Hematopoietic multipotent progenitor cell treated with erythropoietin and hydrocortisone succinate and interleukin-3 and kit ligand, for 17 days (in vitro differentiated cells): ENCODE results near the gene CDHR1.
"Not testable (repeated sequence)": the region's sequence is repeated elsewhere in the genome, so short reads cannot be mapped to it uniquely, and the experiment has no call there.

ENCODE experiments used
- DNase-seq: peaks from one replicate; pipeline ENCODE4 v3.0.0-alpha.2; 2015; ENCODE audit warnings: low spot score

Gene CDHR1

DNA sequence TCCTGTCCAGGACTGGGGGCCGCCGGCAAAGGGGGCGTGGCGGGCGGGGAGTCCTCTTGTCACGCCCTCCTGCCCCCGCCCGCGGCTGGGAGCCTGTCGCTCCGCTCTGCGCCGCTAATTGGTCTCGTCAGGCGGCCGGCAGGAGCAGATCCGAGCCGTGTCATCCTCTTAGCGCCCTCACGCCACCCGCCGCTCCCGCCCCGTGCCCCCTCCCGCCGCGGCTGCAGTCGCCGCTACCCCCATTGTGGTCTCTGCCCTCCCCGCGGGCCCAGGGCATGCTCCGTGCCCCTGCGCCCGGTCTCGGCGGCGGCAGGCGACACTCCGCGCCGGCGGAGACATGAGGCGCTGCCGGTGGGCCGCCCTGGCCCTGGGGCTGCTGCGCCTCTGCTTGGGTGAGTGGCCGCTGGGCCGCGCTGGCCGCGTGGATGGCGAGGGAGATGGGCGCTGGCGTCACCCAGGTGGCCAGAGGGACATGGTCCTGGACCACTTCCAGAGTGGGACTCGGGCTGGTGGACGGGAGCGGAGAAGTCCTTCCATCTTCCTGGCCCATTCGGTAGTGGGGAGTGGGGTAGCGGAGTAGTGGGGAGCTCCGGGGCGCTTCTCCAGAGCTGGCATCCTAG is at the start of gene CDHR1:
CDHR1 (plus strand) TSS at position 114 of the 620 bp plus-strand sequence; CDS start at position 338, 224 bp downstream.
- no peak for DNase-seq

GRCh38 chr10:84147347-84147746 is 47.0 kb upstream of the CDHR1 start:
- DNase-seq: no peak

- DNase-seq: peak; percentile 63
Measured at GRCh38 chr10:84148006-84148597, 46.2 kb upstream of the CDHR1 start.

DNA sequence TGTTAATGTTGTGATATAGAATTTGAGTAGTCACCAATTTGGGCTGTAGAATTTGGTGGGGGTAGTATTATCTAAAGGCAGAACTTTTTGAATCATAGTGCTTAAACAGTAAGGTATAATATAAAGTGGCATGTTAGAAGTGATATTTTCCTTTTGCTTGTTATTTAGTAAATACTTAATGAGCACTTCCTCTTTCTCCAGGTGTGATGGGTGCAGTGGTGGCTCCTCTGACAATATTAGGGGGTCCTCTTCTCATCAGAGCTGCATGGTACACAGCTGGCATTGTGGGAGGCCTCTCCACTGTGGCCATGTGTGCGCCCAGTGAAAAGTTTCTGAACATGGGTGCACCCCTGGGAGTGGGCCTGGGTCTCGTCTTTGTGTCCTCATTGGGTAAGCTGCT is 44.5 kb upstream of the CDHR1 start:
- no peak for DNase-seq

GRCh38 chr10:84152769-84153168 is 41.6 kb upstream of the CDHR1 start:
- DNase-seq: no peak

DNA sequence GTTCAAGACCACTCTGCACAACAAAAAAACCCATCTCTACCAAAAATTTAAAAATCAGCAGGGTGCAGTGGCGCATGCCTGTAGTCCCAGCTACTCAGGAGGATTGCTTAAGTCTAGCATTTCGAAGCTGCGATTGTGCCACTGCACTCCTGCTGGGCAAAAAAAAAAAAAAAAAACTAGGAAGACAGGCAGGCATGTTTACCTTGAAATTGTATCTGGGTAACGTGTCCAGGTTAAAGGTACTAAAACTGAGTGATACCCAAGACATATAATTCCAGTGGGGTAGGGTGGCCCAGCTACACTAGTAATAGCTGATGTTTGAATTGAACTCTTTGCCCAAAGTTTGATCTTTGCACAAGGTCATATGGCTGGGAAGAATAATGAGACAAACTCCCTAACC is 38.8 kb upstream of the CDHR1 start:
- DNase-seq: no peak

GRCh38 chr10:84156009-84156408 is 38.3 kb upstream of the CDHR1 start:
- DNase-seq: no peak

GRCh38 chr10:84156768-84157167 is 37.6 kb upstream of the CDHR1 start:
- DNase-seq: no peak

GRCh38 chr10:84158061-84158460 is 36.3 kb upstream of the CDHR1 start:
- DNase-seq: no peak

DNA sequence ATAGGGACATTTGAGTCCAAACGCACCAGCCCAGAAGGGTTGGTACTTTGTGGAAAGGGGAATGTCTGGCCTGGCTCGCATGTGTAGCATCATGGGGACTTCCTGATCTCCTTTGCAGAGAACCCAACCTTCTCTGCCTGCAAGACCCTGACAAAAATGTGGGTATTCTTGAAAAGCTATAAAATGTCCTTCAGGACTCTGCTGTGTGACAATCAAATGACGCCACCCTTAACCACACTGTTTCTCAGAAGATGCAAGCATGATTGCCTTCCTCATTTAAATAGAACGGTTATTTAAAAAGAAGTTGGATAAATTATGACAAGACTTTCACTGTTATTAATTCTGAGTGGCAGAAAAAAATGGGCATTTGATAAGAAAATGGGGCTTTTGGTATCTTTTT is 35.8 kb upstream of the CDHR1 start:
- no peak for DNase-seq

DNA sequence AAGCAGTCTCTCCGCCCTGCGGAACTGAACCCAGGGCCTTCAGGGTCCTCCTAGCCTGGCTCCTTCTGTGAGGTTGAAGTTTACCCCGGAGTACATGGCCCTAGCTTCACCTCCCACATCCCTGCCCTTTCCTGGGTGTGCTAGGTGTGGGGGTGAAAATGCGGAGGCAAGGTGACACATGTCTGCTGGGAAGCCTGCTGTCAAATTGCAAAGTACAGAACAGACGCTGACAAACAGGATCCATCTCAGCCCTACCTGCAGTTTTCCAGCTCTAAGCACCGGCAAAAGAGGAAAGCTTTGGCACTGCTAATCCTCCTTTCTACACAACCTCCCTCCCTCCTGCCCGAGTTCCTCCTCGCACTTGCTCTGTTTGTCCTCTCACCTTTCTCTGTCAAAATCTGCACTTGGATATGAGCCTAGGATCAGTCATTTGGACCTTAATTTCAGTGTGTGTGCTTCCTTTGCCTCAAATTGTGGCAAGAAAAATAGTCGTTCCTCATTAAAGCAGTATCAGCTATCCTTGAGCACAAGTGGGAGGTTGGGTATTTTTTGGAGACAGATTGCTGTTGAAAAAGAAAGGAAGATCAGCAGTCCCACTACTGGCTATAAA is 35.2 kb upstream of the CDHR1 start:
- no peak for DNase-seq

DNA sequence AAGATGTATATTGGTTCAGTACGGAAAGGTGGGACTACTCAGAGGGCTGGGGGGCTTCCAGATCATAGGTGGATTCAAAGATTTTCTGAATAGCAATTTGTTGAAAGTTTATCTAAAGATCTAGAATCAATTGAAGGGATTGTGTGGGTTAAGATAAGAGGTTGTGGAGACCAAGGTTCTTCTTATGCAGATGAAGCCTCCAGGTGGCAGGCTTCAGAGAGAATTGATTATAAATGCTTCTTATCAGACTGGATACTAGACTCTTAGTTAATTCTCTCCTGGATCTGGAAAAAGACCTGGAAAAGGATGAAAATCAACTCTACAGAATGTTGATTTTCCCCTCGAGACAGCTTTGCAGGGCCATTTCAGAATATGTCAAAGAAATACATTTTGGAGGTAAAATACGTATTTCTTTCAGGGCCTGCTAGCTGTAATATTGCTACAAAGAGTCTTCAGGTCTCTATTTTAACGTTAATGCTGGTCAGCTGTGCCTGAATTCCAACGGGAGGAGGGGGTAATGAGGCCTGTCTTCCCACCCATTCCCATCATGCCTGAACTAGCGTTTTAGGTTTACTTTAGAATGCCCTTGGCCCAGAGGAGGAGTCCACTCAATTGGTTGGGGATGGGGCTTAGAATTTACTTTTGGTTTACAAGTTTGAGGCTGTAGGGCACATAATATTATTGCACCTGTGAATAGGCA is 33.5 kb upstream of the CDHR1 start:
- DNase-seq: no peak

- no peak for DNase-seq
Measured at GRCh38 chr10:84163996-84164395, 30.3 kb upstream of the CDHR1 start.

GRCh38 chr10:84164442-84164841 is 29.9 kb upstream of the CDHR1 start:
- DNase-seq: no peak

DNA sequence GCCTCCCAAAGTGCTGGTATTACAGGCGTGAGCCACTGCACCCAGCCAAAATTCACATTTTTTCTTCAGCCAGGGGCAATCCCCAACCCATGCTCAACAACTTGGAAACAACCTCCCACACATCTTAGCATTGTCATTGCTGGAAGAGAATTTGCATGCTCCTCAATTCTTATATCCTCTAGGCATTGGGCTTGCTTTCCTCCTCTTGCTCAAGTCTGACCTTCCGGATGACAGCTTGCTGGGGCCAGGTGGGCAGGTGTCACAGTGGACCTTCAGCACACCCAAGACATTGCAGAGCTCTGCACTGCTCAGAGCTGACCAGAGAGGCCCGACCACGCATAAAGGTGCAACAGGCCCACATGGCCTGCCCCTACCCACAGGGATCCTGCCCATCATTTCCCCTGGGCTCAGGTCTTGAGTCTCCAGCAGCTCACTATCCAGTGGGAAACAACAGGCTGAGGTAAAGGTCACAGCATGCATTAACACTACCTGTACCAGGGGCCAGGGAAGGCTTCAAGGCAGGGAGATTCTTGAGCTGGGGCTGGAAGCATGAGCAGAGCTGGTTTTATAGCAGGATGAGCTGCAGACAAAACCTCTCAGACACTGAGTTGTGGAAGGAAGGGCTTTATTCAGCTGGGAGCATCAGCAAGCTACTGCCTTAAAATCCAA is 27.6 kb upstream of the CDHR1 start:
- DNase-seq: no peak

DNA sequence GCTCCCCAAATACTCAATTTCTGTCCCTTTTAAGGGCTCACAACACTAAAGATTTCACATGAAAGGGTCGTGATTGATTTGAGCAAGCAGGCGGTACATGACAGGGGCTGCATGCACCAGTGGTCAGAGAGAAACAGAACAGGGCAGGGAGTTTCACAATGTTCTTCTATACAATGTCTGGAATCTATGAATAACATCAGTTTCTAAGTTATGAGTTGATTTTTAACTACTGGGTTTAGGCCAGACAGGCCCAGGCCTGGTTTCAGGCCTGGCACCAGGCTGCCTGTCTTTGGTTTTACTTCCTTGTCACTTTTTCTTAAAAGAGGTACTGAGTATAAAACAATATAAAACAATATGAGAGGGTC is 27.1 kb upstream of the CDHR1 start:
- not testable (repeated sequence) for DNase-seq

DNA sequence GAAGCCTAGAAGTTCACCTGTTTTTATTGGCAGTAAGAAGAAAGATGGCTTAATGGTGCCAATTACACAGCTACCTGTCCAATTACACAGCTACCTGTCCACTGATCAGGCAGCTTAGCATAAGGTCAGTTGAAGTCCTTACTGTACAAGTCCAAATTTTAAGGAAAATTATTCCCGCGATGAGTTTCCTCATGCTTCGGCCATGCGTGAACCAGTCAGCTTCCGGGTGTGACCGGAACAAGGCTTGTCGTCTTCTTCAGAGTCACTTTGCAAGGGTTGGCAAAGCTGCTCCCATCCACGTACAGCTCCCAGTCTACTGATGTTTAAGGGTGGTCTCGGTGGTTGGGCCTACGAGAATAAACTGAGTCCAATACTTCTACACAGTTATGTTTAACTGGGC is 26.0 kb upstream of the CDHR1 start:
- DNase-seq: not testable (repeated sequence)

DNA sequence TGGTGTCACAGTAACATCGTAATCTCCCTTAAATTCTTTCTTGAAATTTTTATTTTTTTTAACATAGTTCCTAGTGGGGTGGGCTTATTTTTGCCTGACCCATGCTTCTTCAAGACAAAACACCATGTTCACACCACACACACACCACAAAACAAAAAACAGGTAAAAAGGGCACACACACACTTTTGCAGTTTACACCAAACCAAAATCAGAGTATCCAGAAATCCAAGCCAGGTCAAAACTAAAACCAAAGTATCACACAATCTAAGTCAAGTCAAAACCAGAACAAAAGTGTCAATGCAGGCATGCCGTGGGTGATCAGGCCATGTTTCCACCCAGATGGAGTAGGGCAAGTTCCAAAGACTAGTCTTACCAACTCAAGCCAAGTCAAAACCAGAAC is 23.1 kb upstream of the CDHR1 start:
- DNase-seq: not testable (repeated sequence)

GRCh38 chr10:84171700-84172466 is 22.5 kb upstream of the CDHR1 start:
- not testable (repeated sequence) for DNase-seq

- DNase-seq: no peak
Measured at GRCh38 chr10:84172467-84173356, 21.6 kb upstream of the CDHR1 start.

- no peak for DNase-seq
Measured at GRCh38 chr10:84173501-84173929, 20.8 kb upstream of the CDHR1 start, which contains the start of gene GPR15LG. Gene GPR15LG (plus strand): TSS chr10:84173801. CDS start chr10:84173852, 51 bp downstream.
